ENCODE results near the gene WWC2. TPM values are rescaled to one million over a fixed set of nuclear protein-coding genes. Genes with fewer than 3 reads are reported as not detected.

The WWC2 gene
- total and polyA plus RNA-seq, 2 experiments from 2014 or later, result 33.2 to 48.3 TPM

DNA sequence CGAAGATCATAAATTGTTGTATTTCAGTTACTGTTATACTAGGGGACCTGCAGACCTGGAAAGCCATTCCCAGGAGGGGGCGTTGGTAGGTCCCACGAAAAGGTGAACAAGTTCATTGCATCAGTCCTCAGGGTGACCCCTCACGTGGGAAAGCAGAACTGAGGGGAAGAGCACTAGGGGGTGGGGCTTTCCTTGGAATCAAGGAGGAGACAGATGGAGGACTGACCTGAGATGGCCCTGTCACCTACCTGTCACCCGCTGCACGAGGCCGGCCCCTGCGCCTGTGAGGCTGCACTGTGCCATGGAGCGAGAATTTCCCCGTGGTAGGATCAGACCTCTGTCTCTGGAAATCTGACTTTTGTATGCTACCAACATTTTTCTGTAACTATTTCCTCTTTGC lies 265.0 kb downstream of the WWC2 start:
- H3K9me3 ChIP-seq (ENCODE audit: low read depth), result no peaks in the 10 kb centered on the region
- H3K27ac ChIP-seq, result no peak overlapping the region
- no peaks in the 10 kb centered on the region for H3K36me3 ChIP-seq (ENCODE audit: low read depth)
- in situ Hi-C loops (cut with MboI), result no loop called here
- no peaks in the 10 kb centered on the region for H3K79me2 ChIP-seq (ENCODE audit: insufficient read depth)
- H3F3A ChIP-seq (ENCODE audit: insufficient read depth), result peaks cover 17% of the 10 kb centered on the region
- DNase-seq, result no peak
- H4K20me1 ChIP-seq (ENCODE audit: insufficient read depth), result no peaks in the 10 kb centered on the region
- no peak overlapping the region for H3K4me3 ChIP-seq
- H3K27me3 ChIP-seq (replicated peaks; ENCODE audit: insufficient read depth), result no peaks in the 10 kb centered on the region
- H3K9me2 ChIP-seq (ENCODE audit: insufficient read depth), result no peaks in the 10 kb centered on the region
- TF ChIP-seq EZH2phosphoT487 (IDR thresholded peaks at IDR 0.05; ENCODE audit: insufficient read depth, low read depth) (no peak), EZH2 (IDR thresholded peaks at IDR 0.05; ENCODE audit: insufficient read depth, poor library complexity, severe bottlenecking) (no peak)
- no peak overlapping the region for H3K9ac ChIP-seq
- no peak overlapping the region for H2AFZ ChIP-seq
- peaks cover 15% of the 10 kb centered on the region for H3K4me1 ChIP-seq (ENCODE audit: insufficient read depth)
- no peak overlapping the region for H3K4me2 ChIP-seq (ENCODE audit: unreplicated experiment)
- 87 to 90% methylated on average over 10 of the region's 10 CpGs for WGBS, 2 experiments (ENCODE audit: low coverage in 1 of 2, low lambda C conversion rate in 2 of 2, missing lambda C conversion rate in 2 of 2)

DNA sequence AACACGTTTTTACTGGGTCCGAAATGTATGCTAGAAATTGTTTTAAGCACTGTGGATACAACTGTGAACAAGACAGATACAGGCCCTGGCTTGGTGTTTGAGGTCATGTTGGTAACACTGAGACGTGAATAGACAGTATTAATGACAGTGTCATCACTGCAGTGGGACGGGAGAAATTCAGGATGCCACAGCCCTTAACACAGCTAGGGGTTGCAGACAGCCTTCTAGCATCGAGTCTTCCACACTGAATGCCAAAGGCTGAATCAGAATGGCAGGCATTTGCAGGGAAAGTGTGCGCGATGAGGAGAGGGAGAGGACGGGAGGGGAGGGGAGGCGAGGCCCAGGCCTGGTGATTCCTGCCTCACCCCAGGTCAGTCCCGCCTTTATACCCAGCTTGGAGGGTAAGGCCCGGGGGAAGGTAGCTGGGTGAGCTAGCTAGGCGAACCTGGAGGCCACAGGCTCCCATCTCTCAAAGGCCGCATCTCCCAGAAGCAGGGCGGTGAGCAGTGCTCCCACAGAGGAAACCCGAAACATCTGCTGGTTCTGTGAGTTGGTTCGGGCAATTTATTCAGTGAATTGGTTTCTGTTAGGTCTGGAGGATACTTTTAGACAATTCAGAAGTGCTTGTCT lies 267.3 kb downstream of the WWC2 start:
- no peaks in the 10 kb centered on the region for H3K79me2 ChIP-seq (ENCODE audit: insufficient read depth)
- no peak overlapping the region for H3K9ac ChIP-seq
- WGBS, 2 experiments (ENCODE audit: low coverage in 1 of 2, low lambda C conversion rate in 2 of 2, missing lambda C conversion rate in 2 of 2), result 90% methylated on average over 16 of the region's 16 CpGs
- H3K4me3 ChIP-seq, result no peak overlapping the region
- no peaks in the 10 kb centered on the region for H3K9me3 ChIP-seq (ENCODE audit: low read depth)
- H3K27me3 ChIP-seq (replicated peaks; ENCODE audit: insufficient read depth), result no peaks in the 10 kb centered on the region
- H3F3A ChIP-seq (ENCODE audit: insufficient read depth), result peaks cover under 1% of the 10 kb centered on the region; the same call in 1 of the 2 replicates
- no peaks in the 10 kb centered on the region for H3K9me2 ChIP-seq (ENCODE audit: insufficient read depth)
- H3K27ac ChIP-seq, result no peak overlapping the region
- H3K4me2 ChIP-seq (ENCODE audit: unreplicated experiment), result no peak overlapping the region
- no peak for DNase-seq
- in situ Hi-C loops (cut with MboI), result no loop called here
- H3K36me3 ChIP-seq (ENCODE audit: low read depth), result no peaks in the 10 kb centered on the region
- H2AFZ ChIP-seq, result no peak overlapping the region
- H4K20me1 ChIP-seq (ENCODE audit: insufficient read depth), result no peaks in the 10 kb centered on the region
- TF ChIP-seq EZH2 (IDR thresholded peaks at IDR 0.05; ENCODE audit: insufficient read depth, poor library complexity, severe bottlenecking), result no peak
- no peak for TF ChIP-seq EZH2phosphoT487 (IDR thresholded peaks at IDR 0.05; ENCODE audit: insufficient read depth, low read depth)
- H3K4me1 ChIP-seq (ENCODE audit: insufficient read depth), result no peaks in the 10 kb centered on the region

DNA sequence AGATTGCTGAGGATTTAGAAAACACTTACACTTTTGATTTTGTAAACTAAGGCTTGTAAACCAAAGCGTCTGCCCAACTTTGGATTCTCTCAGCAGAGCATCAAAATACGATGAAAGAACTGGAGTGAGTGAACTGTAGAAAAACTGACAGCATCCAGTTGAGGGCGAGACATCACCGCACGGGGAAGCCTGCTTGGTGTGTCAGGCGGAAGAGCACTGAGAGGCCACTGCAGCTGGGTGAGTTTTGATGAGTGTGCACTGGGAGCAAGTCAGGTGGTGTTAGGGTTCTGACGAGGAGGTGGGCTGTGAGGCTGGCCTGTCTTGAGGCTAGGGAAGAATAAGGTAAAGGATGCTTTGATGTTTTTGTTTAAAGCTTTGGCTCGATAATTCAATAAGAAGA lies 270.0 kb downstream of the WWC2 start:
- Histone ChIP-seq H3K27me3 (replicated peaks; ENCODE audit: insufficient read depth) (no peaks in the 10 kb centered on the region), H3K4me1 (ENCODE audit: insufficient read depth) (no peaks in the 10 kb centered on the region)
- WGBS, 2 experiments (ENCODE audit: low coverage in 1 of 2, low lambda C conversion rate in 2 of 2, missing lambda C conversion rate in 2 of 2), result 70 to 76% methylated on average over 8 of the region's 8 CpGs

More for the DNA sequence above, 270.0 kb downstream of the WWC2 start:
- H3K79me2 ChIP-seq (ENCODE audit: insufficient read depth), result no peaks in the 10 kb centered on the region
- H3K27ac ChIP-seq, result no peak overlapping the region
- no peaks in the 10 kb centered on the region for H3K9me3 ChIP-seq (ENCODE audit: low read depth)
- no peak for DNase-seq
- no peak for TF ChIP-seq EZH2 (IDR thresholded peaks at IDR 0.05; ENCODE audit: insufficient read depth, poor library complexity, severe bottlenecking)
- H3K4me2 ChIP-seq (ENCODE audit: unreplicated experiment), result no peak overlapping the region
- no peaks in the 10 kb centered on the region for H4K20me1 ChIP-seq (ENCODE audit: insufficient read depth)
- in situ Hi-C loops (cut with MboI), result no loop called here
- H3K9me2 ChIP-seq (ENCODE audit: insufficient read depth), result no peaks in the 10 kb centered on the region
- H3K4me3 ChIP-seq, result no peak overlapping the region
- H3K9ac ChIP-seq, result no peak overlapping the region
- no peak overlapping the region for H2AFZ ChIP-seq
- no peaks in the 10 kb centered on the region for H3F3A ChIP-seq (ENCODE audit: insufficient read depth)
- no peaks in the 10 kb centered on the region for H3K36me3 ChIP-seq (ENCODE audit: low read depth)

Other genes starting within 250 kb of the WWC2 start
- gene DCTD, start 181.9 kb upstream of the WWC2 start, total RNA-seq (2014; rRNA removed; shearing (Covaris generic)), result 133 and 145 TPM in 2 replicates
- 169 and 170 TPM in 2 replicates for gene DCTD, start 181.9 kb upstream of the WWC2 start, polyA plus RNA-seq (2016; fragmentation: Nextera tagmentation; extraction: Ambion mirVana)
- gene CLDN22, start 221.0 kb downstream of the WWC2 start, total RNA-seq (2014; rRNA removed; shearing (Covaris generic)), result not detected in 2 replicates
- gene CLDN22, start 221.0 kb downstream of the WWC2 start, polyA plus RNA-seq (2016; fragmentation: Nextera tagmentation; extraction: Ambion mirVana), result not detected in 2 replicates
- gene CLDN24, start 223.2 kb downstream of the WWC2 start, total RNA-seq (2014; rRNA removed; shearing (Covaris generic)), result 0.51 TPM in 1 of 2 replicates, not detected in the other
- not detected in 2 replicates for gene CLDN24, start 223.2 kb downstream of the WWC2 start, polyA plus RNA-seq (2016; fragmentation: Nextera tagmentation; extraction: Ambion mirVana)